Measurements from ENCODE around the gene PLAC8. TPM values are rescaled to one million over a fixed set of nuclear protein-coding genes. Genes with fewer than 3 reads are reported as not detected.
A peak's percentile ranks its signal among the peaks of the same experiment; 100 is the strongest.
"Not testable (repeated sequence)": the region's sequence is repeated elsewhere in the genome, so short reads cannot be mapped to it uniquely, and the experiment has no call there.

Gene PLAC8
- total and polyA plus RNA-seq, 7 donors = 0.13 to 1.6 (median 0.88) TPM

DNA sequence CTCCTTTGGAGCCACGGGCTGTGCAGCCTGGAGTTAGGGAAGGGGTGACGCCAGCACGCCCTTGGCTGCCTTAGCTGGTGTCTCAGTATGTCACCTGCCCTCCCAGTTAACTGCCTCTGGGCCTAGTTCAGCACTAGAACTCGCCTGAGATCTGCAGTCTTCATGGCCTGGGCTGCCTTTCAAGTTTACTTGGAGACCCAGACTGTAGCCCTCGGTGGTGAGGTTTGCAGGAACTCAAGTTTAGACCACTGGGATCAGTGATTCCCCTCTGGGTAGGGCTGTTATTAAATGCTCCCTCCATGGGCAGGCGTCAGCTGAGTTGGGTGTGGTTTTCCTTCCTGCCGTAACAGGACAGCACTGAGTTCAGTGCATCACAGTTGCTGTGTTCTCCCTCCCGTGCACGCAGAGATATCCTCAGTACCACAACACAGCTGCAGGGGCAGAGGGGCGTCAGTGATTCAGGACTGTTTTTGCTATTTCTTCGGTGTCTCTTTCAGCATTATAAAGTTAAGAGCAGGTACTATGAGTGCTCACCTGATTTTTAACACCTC is 30.5 kb downstream of the PLAC8 start:
- H3K4me3 ChIP-seq = no peak overlapping the region
- H3K9me3 ChIP-seq = no peaks in the 10 kb centered on the region
- ATAC-seq = no peak
- no peaks in the 10 kb centered on the region for H3K4me1 ChIP-seq
- no peak overlapping the region for H3K27ac ChIP-seq
- no peak for DNase-seq
- intact Hi-C loops (cut with DNase I) = no loop called here
- H3K27me3 ChIP-seq (ENCODE audit: insufficient read depth in 3 of 3, low read length in 2 of 3) = no peaks in the 10 kb centered on the region
- WGBS, 3 donors = 54 to 64% (median 57%) methylated on average over 10 to 11 of the region's 11 CpGs
- no peaks in the 10 kb centered on the region for H3K36me3 ChIP-seq (ENCODE audit: insufficient read depth in 1 of 2, low read depth in 1 of 2)
- TF ChIP-seq, protein P1, sequence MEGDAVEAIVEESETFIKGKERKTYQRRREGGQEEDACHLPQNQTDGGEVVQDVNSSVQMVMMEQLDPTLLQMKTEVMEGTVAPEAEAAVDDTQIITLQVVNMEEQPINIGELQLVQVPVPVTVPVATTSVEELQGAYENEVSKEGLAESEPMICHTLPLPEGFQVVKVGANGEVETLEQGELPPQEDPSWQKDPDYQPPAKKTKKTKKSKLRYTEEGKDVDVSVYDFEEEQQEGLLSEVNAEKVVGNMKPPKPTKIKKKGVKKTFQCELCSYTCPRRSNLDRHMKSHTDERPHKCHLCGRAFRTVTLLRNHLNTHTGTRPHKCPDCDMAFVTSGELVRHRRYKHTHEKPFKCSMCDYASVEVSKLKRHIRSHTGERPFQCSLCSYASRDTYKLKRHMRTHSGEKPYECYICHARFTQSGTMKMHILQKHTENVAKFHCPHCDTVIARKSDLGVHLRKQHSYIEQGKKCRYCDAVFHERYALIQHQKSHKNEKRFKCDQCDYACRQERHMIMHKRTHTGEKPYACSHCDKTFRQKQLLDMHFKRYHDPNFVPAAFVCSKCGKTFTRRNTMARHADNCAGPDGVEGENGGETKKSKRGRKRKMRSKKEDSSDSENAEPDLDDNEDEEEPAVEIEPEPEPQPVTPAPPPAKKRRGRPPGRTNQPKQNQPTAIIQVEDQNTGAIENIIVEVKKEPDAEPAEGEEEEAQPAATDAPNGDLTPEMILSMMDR (IDR thresholded peaks at IDR 0.05) = no peak

DNA sequence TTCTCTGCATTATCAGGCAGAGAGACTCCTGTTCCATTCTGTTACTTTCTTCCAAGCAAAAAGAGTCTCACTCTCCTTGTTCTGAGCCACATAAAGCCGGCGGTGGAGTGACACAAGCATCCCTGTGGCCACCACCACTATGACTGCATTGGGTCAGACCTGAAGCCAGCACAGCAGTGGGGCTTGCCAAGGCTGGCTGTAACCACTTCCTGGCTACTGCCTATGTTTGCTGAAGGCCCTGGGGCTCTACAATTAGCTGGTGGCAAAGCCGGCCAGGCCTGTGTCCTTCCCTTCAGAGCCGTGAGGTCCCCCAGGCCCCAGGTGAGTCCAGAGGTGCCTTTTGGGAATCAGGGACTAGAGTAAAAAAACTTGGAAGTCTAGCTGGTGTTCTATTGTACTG is 31.8 kb downstream of the PLAC8 start:
- TF ChIP-seq, protein P1 (IDR thresholded peaks at IDR 0.05) = no peak
- 67 to 79% (median 71%) methylated on average over 4 of the region's 4 CpGs for WGBS, 3 donors
- Histone ChIP-seq H3K9me3 (no peaks in the 10 kb centered on the region), H3K4me3 (no peak overlapping the region), H3K27ac (no peak overlapping the region), H3K36me3 (ENCODE audit: insufficient read depth in 1 of 2, low read depth in 1 of 2) (no peaks in the 10 kb centered on the region), H3K27me3 (ENCODE audit: insufficient read depth in 3 of 3, low read length in 2 of 3) (no peaks in the 10 kb centered on the region), H3K4me1 (no peaks in the 10 kb centered on the region)
- ATAC-seq = no peak
- intact Hi-C loops (cut with DNase I) = no loop called here
- DNase-seq = no peak

DNA sequence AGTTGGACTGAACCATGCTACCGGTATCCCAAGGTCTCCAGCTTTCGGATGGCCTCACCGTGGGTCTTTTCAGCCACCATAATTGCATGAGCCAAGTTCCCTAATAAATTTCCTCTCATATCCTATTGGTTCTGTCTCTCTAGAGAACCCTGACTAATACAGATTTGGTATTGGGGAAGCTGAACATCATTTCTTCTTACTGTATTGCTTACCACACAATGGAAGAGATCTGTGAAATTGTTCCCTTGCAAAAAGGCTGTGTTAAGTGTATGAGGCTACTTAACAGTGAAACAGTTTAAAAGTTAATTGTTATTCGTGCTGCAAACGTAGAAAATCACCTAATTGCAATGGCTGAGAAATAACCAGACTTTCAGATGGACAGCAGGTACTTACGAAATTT is 34.0 kb downstream of the PLAC8 start:
- intact Hi-C loops (cut with DNase I) = no loop called here
- Histone ChIP-seq H3K27me3 (ENCODE audit: insufficient read depth in 3 of 3, low read length in 2 of 3) (no peaks in the 10 kb centered on the region), H3K4me1 (peaks cover 7% of the 10 kb centered on the region), H3K27ac (no peak overlapping the region), H3K4me3 (no peak overlapping the region), H3K36me3 (ENCODE audit: insufficient read depth in 1 of 2, low read depth in 1 of 2) (peaks cover 0 to 18% of the 10 kb centered on the region in 2 donors), H3K9me3 (no peaks in the 10 kb centered on the region)
- no peak for DNase-seq
- no peak for ATAC-seq
- TF ChIP-seq, protein P1 (IDR thresholded peaks at IDR 0.05) = no peak
- 92 to 96% (median 94%) methylated on average over 6 of the region's 6 CpGs for WGBS, 3 donors

DNA sequence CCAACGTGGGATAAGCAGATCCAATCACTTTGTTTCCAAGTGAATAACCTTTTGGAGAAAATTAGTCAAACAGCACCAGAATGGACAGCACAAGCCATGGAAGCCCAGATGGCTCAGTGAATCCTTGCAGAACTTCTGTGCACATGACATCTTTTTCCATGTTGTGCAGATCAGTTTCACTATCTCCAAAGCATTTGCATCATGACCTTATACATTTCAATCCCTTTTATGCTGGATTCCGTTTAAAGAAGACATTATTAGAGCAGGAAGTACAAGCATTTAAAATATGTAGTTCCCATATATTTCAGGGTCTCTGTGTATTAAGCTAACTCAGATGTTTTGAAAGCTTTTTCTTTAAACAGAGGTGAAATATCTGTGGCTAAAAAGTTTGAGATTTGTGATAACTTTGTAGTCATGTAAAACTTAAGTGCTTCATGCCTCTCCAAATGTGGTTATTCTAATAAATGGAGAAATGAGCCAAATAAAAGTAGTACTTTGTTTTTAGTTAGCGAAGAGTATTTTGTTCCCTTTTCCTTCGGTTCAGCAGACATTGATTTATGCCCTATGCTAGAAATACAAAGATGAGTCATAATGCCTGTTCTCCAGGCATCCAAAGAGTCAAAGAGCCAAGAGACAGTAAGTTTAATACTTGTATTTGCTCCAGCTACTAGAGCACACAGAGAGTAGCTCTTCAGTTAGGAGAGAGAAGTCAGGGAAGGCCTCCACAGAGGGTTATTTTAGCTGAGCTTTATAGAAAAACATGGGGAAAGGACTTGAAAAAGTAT is 39.0 kb downstream of the PLAC8 start:
- intact Hi-C loops (cut with DNase I) = loop anchor here in 1 of 2 donors (10.0 kb wide), 1 partner anchor 179 kb away; no protein-coding TSS in a partner anchor
- ATAC-seq = peak; percentile 90 to 97 (median 92)
- WGBS, 3 donors = 24 to 41% (median 29%) methylated on average over 4 of the region's 4 CpGs
- H3K27me3 ChIP-seq (ENCODE audit: insufficient read depth in 3 of 3, low read length in 2 of 3) = no peaks in the 10 kb centered on the region
- DNase-seq = no peak
- peaks cover 11% of the 10 kb centered on the region for H3K4me1 ChIP-seq
- peaks cover 0 to 57% of the 10 kb centered on the region in 2 donors for H3K36me3 ChIP-seq (ENCODE audit: insufficient read depth in 1 of 2, low read depth in 1 of 2)
- TF ChIP-seq, protein P1 (IDR thresholded peaks at IDR 0.05) = no peak
- no peaks in the 10 kb centered on the region for H3K9me3 ChIP-seq
- peak overlapping the region; percentile 75 for H3K27ac ChIP-seq
- H3K4me3 ChIP-seq = peak overlapping the region; percentile 23

DNA sequence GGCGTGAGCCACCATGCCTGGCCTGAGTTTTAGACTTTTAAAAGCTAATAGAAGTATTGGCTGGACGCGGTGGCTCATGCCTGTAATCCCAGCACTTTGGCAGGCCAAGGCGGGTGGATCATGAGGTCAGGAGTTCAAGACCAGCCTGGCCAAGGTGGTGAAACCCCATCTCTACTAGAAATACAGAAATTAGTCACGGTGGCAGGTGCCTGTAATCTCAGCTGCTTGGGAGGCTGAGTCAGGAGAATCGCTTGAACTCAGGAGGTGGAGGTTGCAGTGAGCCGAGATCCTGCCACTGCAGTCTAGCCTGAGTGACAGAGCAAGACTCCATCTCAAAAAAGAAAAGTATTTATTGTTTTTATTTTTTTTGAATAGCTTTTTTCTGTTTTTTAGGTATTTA is 39.7 kb downstream of the PLAC8 start:
- 32 to 60% (median 34%) methylated on average over 7 of the region's 7 CpGs for WGBS, 3 donors
- peaks cover 0 to 64% of the 10 kb centered on the region in 2 donors for H3K36me3 ChIP-seq (ENCODE audit: insufficient read depth in 1 of 2, low read depth in 1 of 2)
- peak overlapping the region; percentile 75 for H3K27ac ChIP-seq
- H3K4me1 ChIP-seq = peaks cover 11% of the 10 kb centered on the region
- not testable (repeated sequence) for H3K27me3 ChIP-seq (ENCODE audit: insufficient read depth in 3 of 3, low read length in 2 of 3); H3K9me3 ChIP-seq; H3K4me3 ChIP-seq
- DNase-seq = peak in 1 of 2 donors; percentile 51
- intact Hi-C loops (cut with DNase I) = loop anchor here (5.0 to 10.0 kb wide), 3 partner anchors 180 to 208 kb away; partner anchors contain the start of gene COQ2 (in 1 of the 2)
- ATAC-seq = peak; percentile 72 to 87 (median 84)

All from psoas muscle (tissue), 8 donors.